ENCODE measurements around the gene FNDC11.

FNDC11 gene

DNA sequence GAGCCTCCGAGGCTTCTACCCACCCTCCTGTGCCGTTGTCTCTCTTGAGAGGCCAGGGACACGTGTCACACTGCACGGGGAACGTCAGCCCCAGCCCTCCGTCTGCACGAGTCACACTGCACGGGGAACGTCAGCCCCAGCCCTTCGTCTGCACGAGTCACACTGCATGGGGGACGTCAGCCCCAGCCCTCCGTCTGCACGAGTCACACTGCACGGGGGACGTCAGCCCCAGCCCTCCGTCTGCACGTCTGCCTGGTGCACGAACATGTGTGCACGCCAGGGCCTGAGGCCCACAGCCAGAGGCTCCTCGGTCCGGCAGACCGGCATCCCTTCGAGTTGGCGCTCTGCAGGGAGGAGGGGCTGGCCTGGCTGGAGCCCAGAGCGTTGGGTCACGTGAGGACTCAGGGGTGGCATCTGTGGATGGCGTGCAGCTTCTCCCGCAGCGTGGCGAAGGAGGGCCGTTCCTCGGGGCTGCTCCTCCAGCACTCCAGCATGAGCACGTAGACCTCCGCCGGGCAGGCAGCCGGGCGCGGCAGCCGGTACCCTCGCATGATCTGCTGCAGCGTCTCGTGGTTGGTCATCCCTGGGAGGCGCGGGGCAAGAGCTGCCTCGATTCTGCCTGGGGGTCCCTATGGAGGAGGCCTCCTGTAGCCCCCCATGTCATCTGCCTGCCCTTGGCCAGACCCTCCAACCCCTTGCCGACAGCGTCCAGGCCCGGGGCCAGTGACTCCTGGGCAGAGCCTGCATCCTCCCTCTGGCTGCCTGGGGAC is 13.4 kb upstream of the FNDC11 start:
- DNase-seq, result no peak

DNA sequence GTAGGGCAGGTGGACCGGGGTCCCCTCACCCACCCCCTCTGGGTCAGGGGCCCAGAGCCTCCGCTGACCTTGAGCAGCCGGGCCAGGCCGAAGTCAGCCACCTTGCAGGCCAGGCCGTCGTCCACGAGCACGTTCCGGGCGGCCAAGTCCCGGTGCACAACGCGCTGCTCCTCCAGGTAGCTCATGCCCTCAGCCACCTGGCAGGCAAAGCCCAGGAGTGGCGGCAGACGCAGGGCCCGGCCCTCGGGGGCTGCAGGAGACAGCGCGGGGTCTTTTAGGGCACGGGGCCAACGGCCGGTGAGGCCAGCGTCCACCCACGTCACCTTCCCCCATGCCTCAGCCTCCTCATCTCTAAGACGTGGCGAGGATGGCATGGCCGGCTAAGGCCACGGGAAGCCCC is 12.6 kb upstream of the FNDC11 start:
- DNase-seq, result no peak

DNA sequence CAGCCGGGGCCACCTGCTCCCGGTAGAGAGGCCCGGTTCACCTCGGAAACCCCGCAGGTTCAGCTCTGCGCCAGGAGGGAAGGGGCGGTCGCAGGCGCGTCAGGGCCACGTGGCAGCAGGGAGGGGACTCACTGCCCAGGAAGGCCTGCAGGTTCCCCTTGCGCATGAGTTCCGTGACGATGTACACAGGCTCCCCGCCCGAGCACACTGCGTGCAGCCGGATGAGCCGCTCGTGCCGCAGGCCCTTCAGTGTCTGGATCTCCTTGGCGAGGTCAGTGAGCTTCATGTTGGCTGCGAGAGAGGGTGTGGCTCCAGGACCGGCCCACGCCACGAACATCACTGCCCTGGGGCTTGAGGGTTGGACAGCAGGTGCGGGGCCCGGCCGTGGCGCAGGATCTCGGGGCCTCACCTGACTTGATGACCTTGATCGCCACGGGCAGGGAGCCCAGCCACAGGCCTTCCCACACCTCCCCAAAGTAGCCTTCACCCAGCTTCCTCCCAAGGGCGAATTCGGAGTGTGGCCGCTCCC is 11.9 kb upstream of the FNDC11 start:
- DNase-seq, result no peak

DNA sequence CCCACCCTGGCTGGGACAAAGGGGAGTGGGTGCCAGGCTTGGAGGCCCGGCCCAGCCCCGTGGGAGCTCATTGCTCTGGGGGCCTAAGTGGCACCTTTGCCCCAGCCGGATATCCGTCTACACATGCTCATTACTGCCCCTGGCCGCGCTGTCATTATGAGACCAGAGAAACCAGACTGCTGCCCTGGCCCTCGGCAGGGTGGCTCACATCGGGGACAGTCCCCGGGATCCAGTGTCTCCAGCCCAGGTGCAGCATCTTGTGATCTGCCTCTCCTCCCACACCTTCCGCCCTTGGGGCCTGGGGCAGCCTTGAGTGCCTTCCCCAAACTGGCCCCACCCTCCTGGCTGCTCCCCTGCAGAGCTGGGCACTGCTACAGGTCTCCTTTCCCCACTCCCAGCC is 11.3 kb upstream of the FNDC11 start:
- DNase-seq, result no peak

DNA sequence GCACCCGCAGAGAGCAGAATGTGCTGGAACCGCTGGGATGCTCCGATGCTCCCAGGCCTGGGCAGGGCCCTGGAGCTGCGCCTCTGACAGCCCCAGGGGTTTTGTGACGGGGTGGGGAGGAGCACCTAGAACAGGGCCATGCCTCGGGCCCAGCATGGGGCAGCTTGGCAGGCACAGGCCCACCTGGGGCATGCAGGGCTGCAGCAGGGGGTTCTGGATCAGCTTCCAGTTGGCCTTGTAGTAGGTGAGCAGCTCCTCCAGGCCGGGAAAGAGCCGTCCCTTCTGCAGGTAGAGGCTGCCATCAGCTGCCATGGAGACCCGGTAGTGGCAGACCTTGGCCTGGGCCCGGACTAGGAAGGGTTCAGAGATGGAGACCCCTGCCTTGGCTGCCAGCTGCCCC is 10.8 kb upstream of the FNDC11 start:
- DNase-seq, result no peak

DNA sequence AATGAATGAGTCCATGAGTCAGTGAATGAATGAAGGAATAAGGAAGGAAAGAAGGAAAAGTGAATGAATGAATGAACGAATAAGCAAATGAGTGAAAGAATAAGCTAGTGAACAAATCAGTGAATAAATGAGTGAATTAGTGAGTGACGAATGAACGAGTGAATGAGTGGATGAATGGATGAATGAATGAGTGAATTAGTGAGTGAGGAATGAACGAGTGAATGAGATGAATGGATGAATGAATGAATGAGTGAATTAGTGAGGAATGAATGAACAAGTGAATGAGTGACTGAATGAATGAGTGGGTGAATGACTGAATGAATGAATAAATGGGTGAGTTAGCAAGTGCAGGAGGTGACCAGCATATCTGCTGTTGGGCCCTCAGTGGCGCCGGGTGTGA is 10.2 kb upstream of the FNDC11 start:
- DNase-seq, result no peak

DNA sequence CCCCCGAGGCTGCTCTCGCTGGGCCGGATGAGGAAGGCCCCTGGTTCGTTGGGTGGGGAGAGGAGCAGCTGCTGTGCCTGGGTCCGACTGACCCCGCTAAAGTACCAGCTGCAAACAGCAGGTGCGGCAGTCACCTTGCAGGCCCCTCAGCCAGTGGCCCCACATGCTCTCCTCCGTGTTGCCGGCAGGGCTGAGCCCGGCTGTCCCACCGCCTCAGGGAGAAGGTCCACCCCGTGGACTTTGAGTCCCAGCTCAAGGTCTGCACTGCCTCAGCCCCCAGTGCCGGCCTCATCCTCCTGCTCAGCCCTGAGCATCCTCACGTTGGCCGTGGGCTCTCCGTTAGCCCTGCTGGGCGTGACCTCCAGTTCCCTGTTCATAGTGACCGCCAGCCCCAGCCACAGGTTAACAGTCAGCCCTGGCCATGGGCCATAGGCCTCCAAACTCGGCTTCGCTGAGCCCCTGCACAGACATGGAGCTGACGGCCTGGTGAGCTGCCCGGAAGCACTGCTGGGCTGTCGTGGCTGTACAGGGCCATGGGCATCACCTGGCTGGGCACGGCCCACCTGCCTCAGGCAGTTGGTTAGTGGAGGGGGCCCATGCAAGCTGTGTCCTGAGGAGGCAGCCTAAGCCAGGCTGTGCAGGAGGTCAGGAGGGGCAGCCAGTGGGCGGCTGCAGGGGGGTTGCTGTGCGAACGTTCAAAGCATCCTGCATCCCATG is 9.6 kb upstream of the FNDC11 start:
- DNase-seq, result no peak

DNA sequence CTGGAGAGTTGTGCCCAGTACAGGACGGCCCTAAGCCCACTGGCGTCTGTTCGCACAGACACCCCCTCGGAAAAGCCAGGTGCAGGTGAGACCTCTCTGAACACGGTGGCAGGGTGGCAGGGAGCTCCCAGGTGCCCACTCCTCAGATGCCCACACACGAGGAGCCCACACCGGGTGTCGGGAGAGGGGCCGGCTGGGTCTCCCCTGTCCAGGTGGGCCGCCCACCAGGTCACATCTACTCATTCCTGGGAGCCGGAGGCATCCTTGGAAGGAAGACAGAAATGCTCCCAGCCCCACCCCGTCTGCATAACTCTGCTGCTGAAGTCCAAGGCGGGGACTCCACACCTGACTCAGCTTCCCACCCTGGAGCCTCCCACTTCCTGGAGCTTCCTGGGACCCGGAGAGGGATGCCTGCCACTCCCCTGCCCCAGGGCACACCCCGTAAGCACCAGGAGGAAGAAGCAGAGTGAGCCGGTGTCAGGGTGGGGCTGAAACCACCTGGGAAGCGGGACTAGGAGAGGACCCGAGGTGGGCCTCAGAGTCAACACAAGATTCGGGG is 8.9 kb upstream of the FNDC11 start:
- no peak for DNase-seq

DNA sequence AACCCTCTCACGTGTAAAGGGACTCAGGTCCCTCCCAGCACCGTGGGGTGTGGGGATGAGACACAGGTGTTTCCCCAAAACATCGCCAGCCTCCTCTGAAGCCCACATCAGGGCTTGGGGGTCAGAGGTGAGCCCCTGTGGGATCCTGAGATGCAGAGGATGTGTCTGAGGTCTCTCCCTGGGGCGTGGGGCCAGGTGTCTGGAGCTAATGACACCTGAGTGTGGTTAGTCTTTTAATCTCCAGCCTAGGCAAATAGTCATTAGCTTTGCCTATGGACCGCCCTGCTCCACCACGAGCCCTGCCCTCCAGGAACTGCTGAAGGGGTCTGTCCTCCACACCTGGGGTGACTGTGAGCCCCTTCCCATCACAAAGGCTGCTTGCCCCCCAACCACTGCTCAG is 8.1 kb upstream of the FNDC11 start:
- DNase-seq, result no peak

DNA sequence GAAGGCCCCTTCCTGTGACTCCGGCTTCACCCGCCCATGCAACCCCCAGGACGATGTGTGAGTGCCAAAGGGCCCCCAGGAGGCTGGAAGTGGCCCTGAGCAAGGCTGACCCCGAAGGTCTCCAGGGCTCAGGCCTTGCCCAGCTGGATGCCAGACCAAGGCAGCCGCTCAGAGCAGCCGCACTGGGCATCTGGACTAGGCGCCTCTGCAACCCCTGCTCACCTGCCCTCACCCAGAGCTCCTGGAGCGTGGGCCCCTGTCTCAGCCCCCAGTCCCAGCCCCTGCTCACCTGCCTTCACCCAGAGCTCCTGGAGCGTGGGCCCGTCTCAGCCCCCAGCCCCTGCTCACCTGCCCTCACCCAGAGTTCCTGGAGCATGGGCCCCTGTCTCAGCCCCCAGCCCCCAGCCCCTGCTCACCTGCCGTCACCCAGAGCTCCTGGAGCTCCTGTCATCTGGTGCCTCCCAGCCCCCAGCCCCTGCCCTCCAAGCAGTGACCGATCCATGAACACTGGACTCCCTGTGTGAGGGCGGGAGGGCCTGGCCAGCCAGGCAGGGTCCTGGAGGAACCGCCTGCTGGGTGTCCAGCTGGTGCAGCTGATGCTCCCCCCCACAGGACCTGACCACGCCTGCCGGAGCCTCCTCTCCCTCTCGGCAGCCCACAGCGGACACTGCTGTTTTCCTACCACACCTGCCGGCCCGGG is 7.6 kb upstream of the FNDC11 start:
- no peak for DNase-seq

DNA sequence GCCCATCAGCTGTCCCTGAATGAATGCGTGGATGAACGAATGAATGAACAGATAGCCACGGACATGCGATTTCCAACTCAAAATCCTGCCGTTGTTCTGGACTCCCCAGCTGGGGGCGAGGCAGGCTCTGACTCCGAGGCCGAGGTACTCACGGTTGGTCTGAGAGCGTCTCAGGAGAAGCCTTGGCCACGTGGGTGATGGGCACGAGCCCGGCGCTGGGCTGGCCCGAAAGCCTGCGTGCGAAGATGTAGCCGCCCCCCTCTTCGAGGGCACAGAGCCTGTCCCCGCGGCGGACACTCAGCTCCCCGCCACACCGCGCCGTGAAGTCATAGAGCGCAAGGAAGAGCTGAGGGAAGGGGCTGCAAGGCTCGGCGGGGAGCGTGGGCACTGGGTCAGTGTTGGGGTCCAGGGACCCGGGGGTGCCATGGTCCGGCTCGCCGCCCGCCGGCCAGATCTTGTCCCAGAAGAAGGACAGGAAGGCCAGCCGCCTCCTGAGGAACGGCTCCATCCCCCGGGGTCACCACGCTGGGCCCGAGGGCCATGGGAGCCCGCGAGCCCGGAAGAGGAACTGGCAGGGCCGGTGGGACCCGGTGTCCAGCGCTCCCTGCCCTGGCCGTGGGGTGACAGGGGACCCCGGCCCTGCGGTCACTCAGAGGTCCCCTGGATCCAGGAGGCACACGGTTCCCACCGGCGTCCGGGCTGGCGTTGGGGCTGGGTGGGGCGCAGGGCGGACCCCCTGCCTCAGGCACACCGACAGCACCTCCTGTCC is 6.8 kb upstream of the FNDC11 start:
- no peak for DNase-seq

DNA sequence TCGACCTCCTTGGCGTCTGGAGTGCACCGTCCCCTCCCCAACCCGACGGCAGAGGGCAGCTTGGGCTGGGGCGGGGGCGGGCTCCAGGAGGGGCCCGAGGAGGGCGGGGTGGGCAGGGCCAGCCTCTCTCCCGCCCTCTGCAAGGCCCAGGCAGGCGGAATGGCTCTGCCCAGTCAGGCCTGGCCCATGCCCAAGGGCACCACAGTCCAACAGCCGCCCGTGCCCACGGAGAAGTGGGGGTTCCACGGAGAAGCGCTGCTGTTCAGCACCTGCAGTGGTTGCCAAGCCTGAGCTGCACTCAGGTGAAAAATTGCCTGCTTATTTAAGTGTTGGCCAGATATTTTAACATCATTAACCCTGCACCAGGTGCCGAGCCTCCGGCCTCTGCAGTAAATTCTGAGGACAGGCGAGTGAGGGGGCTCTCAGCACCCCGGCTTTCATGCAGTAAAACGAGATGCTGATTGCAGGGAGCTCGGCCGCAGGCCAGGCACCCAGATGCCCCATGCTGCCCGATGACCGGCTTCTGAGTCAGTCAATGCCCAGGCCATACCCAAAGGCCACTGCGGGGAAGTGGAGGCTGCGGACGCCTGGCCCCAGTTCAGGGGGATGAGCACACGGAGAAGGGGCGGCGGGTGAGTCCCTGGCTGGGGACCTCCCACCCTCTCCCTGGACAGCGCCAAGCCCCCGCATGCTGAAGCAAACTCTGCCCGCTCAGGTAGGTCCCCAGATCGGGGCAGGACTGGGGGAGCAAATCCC is 6.1 kb upstream of the FNDC11 start, which contains the start of gene SRMS:
TSS of gene SRMS (minus strand) at position 25 of the 756 bp plus-strand sequence. CDS start 286 bp downstream, outside the sequence.
- no peak for DNase-seq

DNA sequence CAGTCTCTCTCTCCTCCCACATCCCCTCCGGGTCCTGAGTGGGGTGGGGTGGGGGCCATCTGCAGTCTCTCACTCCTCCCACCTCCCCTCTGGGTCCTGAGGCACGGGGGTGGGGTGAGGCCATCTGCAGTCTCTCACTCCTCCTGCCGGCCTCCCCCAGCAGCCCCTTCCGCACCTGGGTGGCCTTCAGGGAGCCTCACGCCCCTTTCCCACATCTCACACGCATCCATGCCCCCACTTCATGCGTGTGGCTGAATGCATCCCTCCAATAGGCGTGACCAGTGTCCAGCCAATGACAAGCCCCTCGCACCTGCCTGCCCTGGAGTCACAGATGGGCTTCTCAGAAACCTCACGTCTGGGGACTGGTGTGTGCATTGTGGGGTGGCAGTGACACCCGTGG is 5.4 kb upstream of the FNDC11 start:
- DNase-seq, result no peak

DNA sequence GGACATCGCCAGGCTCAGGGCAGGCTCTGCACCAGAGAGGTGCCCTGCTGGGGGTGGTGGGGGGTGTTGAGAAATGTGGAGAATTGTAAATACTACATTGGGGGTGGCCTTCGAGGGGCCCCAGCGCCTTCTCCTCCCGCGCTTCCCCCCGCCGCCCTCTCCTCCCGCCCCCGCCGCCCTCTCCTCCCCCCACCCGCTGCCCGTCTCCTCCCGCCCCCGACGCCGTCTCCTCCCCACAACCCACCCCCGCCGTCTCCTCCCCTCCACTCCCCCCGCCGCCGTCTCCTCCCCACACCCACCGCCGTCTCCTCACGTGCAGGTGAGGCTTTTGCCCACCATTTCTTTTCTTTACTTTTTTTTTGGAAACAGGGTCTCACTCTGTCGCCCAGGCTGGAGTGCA is 4.9 kb upstream of the FNDC11 start:
- DNase-seq, result no peak

DNA sequence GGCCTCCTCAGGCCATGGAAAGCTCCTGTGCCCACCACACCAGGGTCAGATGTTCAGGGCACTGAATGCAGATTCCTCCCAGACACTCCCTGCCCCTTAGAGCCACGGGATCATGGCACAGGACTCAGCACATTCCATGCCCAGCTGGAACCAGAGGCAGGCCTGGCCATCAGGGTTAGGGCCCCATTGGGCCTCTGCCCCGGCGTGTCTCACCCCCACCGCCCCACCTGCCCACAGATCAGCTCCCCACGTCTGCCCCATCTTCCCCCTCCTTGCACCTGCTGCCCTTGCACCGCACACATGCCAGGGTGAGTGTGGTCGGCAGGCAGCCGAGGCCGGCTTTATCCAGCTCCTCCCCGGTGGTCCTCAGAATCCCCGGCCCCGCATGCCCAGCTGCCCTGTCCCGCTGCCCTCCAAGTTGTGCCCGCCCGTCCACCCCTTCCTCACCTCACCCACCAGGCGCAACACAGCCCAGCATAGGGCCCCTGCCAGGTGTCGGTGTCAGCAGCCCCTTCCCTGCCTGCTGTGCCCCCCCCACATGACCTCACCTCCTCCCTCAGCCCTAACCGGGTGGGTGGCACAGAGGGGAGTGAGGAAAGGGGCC is 4.2 kb upstream of the FNDC11 start:
- no peak for DNase-seq

DNA sequence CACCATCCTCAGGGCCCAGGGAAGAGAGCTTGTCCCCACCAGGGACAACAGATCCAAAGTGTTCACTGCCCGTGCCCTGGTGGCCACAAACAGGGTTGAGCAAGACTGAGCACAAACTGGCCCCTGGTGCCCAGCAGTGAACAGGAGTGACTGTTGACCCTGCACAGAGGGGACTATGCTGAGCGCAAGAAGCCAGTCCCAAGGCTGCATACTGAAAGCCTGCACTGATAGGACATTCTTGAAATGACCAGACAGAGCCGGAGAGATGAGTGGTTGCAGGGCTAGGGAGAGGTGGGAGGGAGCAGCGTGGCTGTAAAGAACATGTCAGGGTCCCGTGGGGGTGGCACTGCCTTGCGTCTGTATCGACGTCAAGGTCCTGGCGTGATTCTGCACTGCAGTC is 2.9 kb upstream of the FNDC11 start:
- no peak for DNase-seq

DNA sequence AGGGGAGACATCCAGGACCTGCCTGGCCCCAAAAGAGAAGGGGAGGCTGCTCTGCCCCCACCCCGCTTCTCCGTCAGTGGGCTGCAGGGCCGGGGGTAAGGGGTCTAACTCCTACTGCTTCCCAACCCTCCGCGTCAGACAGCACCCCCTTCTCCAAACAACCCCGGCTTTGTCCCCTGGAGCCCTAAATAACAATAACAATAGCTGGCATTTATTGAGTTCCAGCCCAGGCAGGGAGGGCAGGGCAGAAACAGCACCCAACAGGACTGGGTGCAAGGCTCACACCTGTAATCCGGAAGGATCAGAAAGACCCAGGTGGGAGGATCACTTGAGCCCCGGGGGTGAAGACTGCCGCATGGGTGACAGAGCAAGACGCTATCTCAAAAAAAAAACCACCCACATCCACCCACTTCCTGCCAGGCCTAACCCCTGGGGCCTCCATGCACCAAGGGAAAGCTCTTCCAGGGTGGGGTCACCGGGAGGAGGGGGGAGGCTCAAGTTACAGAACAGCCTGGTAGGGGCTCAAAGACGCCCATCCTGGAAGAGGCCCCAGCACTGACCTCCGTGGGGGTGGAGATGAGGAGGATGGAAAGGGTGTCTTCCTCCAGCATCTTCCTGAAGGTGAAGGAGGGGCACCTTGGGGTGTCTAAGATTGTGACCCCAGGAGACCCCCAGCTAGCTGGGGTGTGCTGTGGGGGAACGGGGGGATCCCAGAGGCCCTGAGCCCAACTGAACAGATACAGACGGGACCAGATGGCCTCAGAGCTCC is 1.3 kb upstream of the FNDC11 start:
- peak in 5 of 6 experiments; percentile 36 to 92 (median 76) for DNase-seq

DNA sequence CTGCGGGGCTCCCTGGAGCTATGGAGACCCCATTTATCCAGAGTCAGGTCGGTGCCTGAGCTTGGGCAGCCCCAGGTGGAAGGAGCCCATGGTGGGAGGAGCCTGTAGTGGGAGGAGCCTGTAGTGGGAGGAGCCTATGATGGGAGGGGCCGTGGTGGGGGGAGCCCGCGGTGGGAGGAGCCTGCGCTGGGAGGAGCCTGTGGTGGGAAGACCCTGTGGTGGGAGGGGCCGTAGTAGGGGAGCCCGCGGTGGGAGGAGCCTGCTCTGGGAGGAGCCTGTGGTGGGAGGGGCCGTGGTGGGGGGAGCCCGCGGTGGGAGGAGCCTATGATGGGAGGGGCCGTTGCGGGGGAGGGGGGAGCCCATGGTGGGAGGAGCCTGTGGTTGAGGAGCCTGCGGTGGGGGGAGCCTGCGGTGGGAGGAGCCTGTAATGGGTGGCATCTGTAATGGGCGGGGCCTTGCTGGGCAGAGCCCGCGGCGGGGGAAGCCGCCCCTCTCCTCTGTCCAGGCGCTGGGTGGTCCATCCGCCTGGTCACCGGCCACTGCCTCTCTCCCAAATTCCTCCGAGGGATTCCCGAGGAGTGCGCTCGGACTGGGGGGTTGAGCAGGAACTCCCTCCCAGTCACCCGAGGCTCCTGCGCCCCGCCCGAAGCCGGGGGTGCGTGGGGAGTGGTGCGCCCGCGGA is 567 bp upstream of the FNDC11 start:
- DNase-seq, result peak; percentile 80 to 98 (median 93)

DNA sequence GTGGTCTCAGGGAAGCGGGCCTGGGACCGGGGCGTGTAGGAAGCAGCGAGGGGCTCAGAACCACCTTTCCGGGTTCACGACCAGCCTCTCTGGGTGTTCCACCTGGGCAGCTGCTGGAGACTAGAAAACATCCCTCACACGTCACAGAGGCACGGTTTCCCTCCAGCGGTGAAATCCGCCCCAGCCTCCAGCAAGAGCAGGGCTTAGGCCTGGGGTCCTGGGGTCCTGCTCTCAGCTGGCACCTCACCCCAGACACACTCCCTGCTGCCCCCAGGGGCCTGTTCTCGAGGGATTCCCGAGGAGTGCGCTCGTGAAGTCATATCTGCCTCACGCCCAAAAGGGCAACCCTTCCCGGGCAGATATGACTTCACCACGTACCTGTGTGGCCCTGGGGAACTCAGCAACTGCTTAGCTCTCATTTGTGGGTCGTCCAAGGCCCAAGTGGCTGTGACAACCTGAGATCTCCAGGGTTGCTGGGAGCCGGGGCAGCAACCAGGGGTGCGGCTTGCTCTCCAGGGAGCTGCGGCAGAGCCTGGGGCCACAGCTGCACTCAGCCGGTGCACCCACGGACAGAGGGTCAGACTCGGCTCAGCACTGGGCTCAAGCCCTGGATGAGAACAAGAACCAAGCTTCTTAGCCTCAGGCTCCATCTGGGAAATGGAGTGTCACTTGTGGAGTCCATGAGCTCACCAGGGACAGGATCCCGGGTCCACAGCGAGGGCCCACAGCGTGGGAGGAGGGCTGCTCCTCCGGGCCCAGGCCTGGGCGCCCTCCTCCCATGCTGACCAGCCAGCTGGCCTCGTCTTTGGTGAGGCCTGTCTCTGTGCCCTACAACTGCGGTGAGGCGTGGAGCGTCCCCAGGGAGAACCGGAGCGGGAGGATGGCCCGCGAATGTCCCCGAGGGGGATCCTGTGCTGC is 661 bp downstream of the FNDC11 start:
- peak in 2 of 6 experiments; percentile 37 to 42 for DNase-seq

Data from stimulated activated naive CD4-positive, alpha-beta T cell (primary cell).